Activated CD4-positive, alpha-beta T cell treated with anti-CD3 and anti-CD28 coated beads, Interleukin-2, amount 50 U/mL, for 24 hours (primary cell): Measurements from ENCODE around the gene FAM124A.

Source experiments
- DNase-seq, 2 donors: peaks; one replicate each; pipeline ENCODE4 v3.0.0-alpha.2; 2020; ENCODE audit warnings: low read depth in 1 of 2, low spot score in 1 of 2

FAM124A gene

GRCh38 chr13:51222037-51222685 is at the start of gene FAM124A:
FAM124A (plus strand) TSS chr13:51222398; CDS start chr13:51222502, 104 bp downstream.
- DNase-seq: peak; percentile 12 to 21

- DNase-seq: no peak
Observed at GRCh38 chr13:51175021-51175420, 47.2 kb upstream of the FAM124A start.

GRCh38 chr13:51175639-51176038 is 46.6 kb upstream of the FAM124A start:
- no peak for DNase-seq

- DNase-seq: no peak
Observed at GRCh38 chr13:51177188-51177587, 45.0 kb upstream of the FAM124A start.

GRCh38 chr13:51178456-51179074 is 43.6 kb upstream of the FAM124A start:
- DNase-seq: no peak

- no peak for DNase-seq
Observed at GRCh38 chr13:51179432-51179971, 42.7 kb upstream of the FAM124A start.

GRCh38 chr13:51180853-51181511 is 41.2 kb upstream of the FAM124A start:
- DNase-seq: no peak

GRCh38 chr13:51181786-51182383 is 40.3 kb upstream of the FAM124A start:
- no peak for DNase-seq

- no peak for DNase-seq
Observed at GRCh38 chr13:51191743-51192142, 30.5 kb upstream of the FAM124A start.

- DNase-seq: no peak
Observed at GRCh38 chr13:51192348-51192747, 29.9 kb upstream of the FAM124A start.

- no peak for DNase-seq
Observed at GRCh38 chr13:51193387-51193786, 28.8 kb upstream of the FAM124A start.

- DNase-seq: no peak
Observed at GRCh38 chr13:51194942-51195341, 27.3 kb upstream of the FAM124A start.

GRCh38 chr13:51201886-51202285 is 20.3 kb upstream of the FAM124A start:
- DNase-seq: no peak

GRCh38 chr13:51202477-51203046 is 19.6 kb upstream of the FAM124A start:
- DNase-seq: no peak

- no peak for DNase-seq
Observed at GRCh38 chr13:51206584-51206983, 15.6 kb upstream of the FAM124A start.

- no peak for DNase-seq
Observed at GRCh38 chr13:51207881-51208280, 14.3 kb upstream of the FAM124A start.

- no peak for DNase-seq
Observed at GRCh38 chr13:51208716-51209115, 13.5 kb upstream of the FAM124A start.

- no peak for DNase-seq
Observed at GRCh38 chr13:51211910-51212309, 10.3 kb upstream of the FAM124A start.

- no peak for DNase-seq
Observed at GRCh38 chr13:51212758-51213157, 9.4 kb upstream of the FAM124A start.

- no peak for DNase-seq
Observed at GRCh38 chr13:51213173-51213728, 8.9 kb upstream of the FAM124A start.

- no peak for DNase-seq
Observed at GRCh38 chr13:51218626-51219025, 3.6 kb upstream of the FAM124A start.
